ENCODE data around the gene KDM3B. TPM values are rescaled to one million over a fixed set of nuclear protein-coding genes. Genes with fewer than 3 reads are reported as not detected.

The KDM3B gene
- total and polyA plus RNA-seq, 9 of the 15 experiments (the other 6 are each of a cell fraction or from before 2014, with no cell fraction given), result 13.8 to 62.8 (median 41.9) TPM

DNA sequence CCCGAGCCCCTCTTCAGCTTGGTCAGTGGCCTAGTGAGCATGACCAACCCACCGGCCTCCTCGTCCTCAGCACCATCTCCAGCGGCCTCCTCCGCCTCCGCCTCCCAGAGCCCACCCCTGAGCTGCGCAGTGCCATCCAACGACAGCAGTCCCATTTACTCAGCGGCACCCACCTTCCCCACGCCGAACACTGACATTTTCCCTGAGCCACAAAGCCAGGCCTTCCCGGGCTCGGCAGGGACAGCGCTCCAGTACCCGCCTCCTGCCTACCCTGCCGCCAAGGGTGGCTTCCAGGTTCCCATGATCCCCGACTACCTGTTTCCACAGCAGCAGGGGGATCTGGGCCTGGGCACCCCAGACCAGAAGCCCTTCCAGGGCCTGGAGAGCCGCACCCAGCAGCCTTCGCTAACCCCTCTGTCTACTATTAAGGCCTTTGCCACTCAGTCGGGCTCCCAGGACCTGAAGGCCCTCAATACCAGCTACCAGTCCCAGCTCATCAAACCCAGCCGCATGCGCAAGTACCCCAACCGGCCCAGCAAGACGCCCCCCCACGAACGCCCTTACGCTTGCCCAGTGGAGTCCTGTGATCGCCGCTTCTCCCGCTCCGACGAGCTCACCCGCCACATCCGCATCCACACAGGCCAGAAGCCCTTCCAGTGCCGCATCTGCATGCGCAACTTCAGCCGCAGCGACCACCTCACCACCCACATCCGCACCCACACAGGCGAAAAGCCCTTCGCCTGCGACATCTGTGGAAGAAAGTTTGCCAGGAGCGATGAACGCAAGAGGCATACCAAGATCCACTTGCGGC, 114.6 kb downstream of the KDM3B start (continued):
- TF ChIP-seq CBX2 (IDR thresholded peaks at IDR 0.05; ENCODE audit: insufficient read depth, low read length, poor library complexity, severe bottlenecking) (no peak), ASH1L (IDR thresholded peaks at IDR 0.05; ENCODE audit: borderline replicate concordance, low read depth, partially characterized antibody) (no peak), GTF2E2 (tag; IDR thresholded peaks at IDR 0.05) (no peak), KHSRP (IDR thresholded peaks at IDR 0.05) (no peak), KAT2B (IDR thresholded peaks at IDR 0.05; ENCODE audit: low read depth, low read length) (no peak), SRF (CRISPR knock-in tag; IDR thresholded peaks at IDR 0.05) (no peak), FOXP1 (CRISPR knock-in tag; IDR thresholded peaks at IDR 0.05) (no peak; the same call in none of the 2 replicates), HNRNPLL (IDR thresholded peaks at IDR 0.05; ENCODE audit: low read depth, low read length, poor library complexity, severe bottlenecking) (peak; percentile 86), CBFA2T3 (IDR thresholded peaks at IDR 0.05) (no peak)
- TF ChIP-seq, protein P1, sequence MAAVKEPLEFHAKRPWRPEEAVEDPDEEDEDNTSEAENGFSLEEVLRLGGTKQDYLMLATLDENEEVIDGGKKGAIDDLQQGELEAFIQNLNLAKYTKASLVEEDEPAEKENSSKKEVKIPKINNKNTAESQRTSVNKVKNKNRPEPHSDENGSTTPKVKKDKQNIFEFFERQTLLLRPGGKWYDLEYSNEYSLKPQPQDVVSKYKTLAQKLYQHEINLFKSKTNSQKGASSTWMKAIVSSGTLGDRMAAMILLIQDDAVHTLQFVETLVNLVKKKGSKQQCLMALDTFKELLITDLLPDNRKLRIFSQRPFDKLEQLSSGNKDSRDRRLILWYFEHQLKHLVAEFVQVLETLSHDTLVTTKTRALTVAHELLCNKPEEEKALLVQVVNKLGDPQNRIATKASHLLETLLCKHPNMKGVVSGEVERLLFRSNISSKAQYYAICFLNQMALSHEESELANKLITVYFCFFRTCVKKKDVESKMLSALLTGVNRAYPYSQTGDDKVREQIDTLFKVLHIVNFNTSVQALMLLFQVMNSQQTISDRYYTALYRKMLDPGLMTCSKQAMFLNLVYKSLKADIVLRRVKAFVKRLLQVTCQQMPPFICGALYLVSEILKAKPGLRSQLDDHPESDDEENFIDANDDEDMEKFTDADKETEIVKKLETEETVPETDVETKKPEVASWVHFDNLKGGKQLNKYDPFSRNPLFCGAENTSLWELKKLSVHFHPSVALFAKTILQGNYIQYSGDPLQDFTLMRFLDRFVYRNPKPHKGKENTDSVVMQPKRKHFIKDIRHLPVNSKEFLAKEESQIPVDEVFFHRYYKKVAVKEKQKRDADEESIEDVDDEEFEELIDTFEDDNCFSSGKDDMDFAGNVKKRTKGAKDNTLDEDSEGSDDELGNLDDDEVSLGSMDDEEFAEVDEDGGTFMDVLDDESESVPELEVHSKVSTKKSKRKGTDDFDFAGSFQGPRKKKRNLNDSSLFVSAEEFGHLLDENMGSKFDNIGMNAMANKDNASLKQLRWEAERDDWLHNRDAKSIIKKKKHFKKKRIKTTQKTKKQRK (IDR thresholded peaks at IDR 0.05; ENCODE audit: borderline replicate concordance, low read depth, low read length), result no peak
- TF ChIP-seq, protein P2, sequence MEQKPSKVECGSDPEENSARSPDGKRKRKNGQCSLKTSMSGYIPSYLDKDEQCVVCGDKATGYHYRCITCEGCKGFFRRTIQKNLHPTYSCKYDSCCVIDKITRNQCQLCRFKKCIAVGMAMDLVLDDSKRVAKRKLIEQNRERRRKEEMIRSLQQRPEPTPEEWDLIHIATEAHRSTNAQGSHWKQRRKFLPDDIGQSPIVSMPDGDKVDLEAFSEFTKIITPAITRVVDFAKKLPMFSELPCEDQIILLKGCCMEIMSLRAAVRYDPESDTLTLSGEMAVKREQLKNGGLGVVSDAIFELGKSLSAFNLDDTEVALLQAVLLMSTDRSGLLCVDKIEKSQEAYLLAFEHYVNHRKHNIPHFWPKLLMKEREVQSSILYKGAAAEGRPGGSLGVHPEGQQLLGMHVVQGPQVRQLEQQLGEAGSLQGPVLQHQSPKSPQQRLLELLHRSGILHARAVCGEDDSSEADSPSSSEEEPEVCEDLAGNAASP (IDR thresholded peaks at IDR 0.05), result no peak
